Measurements from ENCODE around the gene PWWP2B. TPM values are rescaled to one million over a fixed set of nuclear protein-coding genes. Genes with fewer than 3 reads are reported as not detected.

The PWWP2B gene
- total and polyA plus RNA-seq, 4 donors, result 4.8 to 12.0 (median 10.3) TPM

GRCh38 chr10:132449051-132449810 lies 52.2 kb downstream of the PWWP2B start:
- WGBS (ENCODE audit: insufficient coverage), result 84% methylated on average over 9 of the region's 22 CpGs

GRCh38 chr10:132449811-132450181 lies 52.8 kb downstream of the PWWP2B start:
- Histone ChIP-seq H3K9me3 (ENCODE audit: control insufficient read depth, insufficient read depth, low read length) (no peaks in the 10 kb centered on the region), H3K27ac (ENCODE audit: low read depth, low read length) (no peak overlapping the region), H3K4me3 (ENCODE audit: low read depth, low read length) (no peak overlapping the region), H3K27me3 (ENCODE audit: control insufficient read depth, insufficient read depth, low read length) (no peaks in the 10 kb centered on the region), H3K4me1 (ENCODE audit: control insufficient read depth, insufficient read depth, low read length) (peaks cover 53% of the 10 kb centered on the region), H3K36me3 (ENCODE audit: control insufficient read depth, insufficient read depth, low read length) (no peaks in the 10 kb centered on the region)
- 81% methylated on average over 5 of the region's 11 CpGs for WGBS (ENCODE audit: insufficient coverage)
- peak in 1 of 6 donors; percentile 42 for DNase-seq (ENCODE audit: low read depth in 4 of 6, low spot score in 6 of 6)

More at GRCh38 chr10:132449051-132449810, 52.2 kb downstream of the PWWP2B start:
- Histone ChIP-seq H3K27me3 (ENCODE audit: control insufficient read depth, insufficient read depth, low read length) (no peaks in the 10 kb centered on the region), H3K36me3 (ENCODE audit: control insufficient read depth, insufficient read depth, low read length) (no peaks in the 10 kb centered on the region), H3K4me3 (ENCODE audit: low read depth, low read length) (no peak overlapping the region), H3K4me1 (ENCODE audit: control insufficient read depth, insufficient read depth, low read length) (peaks cover 59% of the 10 kb centered on the region), H3K9me3 (ENCODE audit: control insufficient read depth, insufficient read depth, low read length) (no peaks in the 10 kb centered on the region), H3K27ac (ENCODE audit: low read depth, low read length) (no peak overlapping the region)
- DNase-seq (ENCODE audit: low read depth in 4 of 6, low spot score in 6 of 6), result no peak

DNA sequence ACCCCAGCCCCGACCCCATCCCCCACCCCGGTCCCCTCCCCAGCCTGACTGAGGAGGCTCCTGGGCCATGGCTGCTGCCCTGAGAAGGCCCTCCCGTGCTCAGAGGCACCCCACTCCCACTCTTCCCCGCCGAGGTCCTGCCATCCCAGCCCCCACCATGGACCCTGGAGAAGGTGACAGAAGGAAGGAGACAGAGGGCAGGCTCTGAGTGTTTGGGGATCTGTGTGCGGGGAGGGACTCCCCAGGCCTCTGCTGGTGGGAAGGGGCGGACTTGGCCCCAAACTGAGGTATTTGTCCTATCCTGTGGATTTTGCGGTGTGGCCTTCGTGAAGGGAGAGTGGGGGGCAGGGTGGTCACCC lies 53.4 kb downstream of the PWWP2B start:
- no peak overlapping the region for H3K4me3 ChIP-seq (ENCODE audit: low read depth, low read length)
- 60% methylated on average over 6 of the region's 9 CpGs for WGBS (ENCODE audit: insufficient coverage)
- no peak overlapping the region for H3K27ac ChIP-seq (ENCODE audit: low read depth, low read length)
- H3K4me1 ChIP-seq (ENCODE audit: control insufficient read depth, insufficient read depth, low read length), result peaks cover 48% of the 10 kb centered on the region
- DNase-seq (ENCODE audit: low read depth in 4 of 6, low spot score in 6 of 6), result no peak
- no peaks in the 10 kb centered on the region for H3K36me3 ChIP-seq (ENCODE audit: control insufficient read depth, insufficient read depth, low read length)
- H3K9me3 ChIP-seq (ENCODE audit: control insufficient read depth, insufficient read depth, low read length), result no peaks in the 10 kb centered on the region
- no peaks in the 10 kb centered on the region for H3K27me3 ChIP-seq (ENCODE audit: control insufficient read depth, insufficient read depth, low read length)

DNA sequence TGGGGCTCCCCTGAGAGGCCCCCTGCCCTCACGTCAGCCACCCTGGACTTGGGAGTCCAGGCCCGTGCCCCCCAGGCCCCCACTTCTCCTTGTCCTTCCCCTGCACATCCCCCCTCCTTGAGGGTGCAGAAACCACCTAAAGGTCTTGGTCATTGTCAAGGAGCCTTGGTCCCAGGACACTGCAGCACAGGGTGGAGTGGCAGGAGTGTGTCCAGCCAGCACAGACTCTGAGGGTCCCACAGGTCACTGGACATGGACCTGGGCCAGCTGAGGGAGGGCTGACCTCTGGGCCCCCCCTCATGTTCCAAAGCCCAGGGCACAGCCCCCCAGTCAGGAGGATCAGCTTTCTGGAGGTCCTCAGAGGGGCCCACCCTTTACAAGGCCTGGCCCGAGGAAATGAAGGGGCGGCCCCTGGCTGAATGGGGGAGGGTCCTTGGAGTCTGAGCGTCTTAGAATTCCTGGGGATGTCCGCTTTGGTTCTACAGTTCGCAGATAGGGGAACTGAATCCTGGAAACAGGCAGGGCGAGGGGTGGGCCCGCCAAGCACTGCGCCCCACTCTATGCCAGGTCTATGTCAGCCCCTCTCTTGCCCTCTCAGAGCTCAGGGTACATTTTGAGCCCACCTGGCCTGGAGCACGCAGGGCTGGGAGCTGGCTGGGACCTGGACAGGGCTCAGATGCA lies 54.0 kb downstream of the PWWP2B start:
- Histone ChIP-seq H3K4me1 (ENCODE audit: control insufficient read depth, insufficient read depth, low read length) (peaks cover 48% of the 10 kb centered on the region), H3K36me3 (ENCODE audit: control insufficient read depth, insufficient read depth, low read length) (no peaks in the 10 kb centered on the region)
- no peak for DNase-seq (ENCODE audit: low read depth in 4 of 6, low spot score in 6 of 6)

DNA sequence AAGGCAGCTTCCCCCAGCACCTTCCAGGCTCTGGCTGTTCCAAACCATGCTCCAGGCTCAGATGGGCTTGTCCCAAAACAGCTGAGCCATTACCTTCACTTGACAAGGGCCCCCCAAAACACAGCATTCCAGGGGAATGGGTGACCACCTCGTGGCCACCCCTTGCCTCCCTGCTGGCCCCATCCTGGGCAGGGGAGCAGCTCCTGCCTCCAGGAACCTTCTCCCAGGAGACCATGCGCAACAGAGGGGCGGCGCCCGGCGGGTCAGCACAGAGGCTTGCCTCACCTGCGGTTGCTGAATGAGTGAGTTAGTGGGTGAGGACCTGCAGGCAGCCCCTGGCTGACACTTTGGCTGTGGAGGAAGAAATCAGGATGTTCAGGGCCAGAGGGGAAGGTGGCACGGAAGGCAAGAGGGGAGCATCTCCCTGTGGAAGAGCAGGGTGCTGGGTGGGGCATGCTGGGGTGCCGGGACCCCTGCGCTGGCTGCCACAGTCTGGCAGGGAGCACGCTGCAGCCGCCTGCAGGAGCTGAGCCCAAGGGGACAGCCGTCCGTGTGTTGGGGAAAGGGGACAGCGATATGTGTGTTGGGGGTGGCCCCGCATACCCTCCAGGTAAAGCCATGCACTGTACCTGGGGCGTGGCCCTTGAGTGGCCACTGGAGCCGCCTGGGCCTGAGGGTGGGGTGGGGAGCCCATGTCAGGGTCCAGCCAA lies 54.7 kb downstream of the PWWP2B start:
- no peak overlapping the region for H3K27ac ChIP-seq (ENCODE audit: low read depth, low read length)
- 89% methylated on average over 17 of the region's 18 CpGs for WGBS (ENCODE audit: insufficient coverage)
- no peak for DNase-seq (ENCODE audit: low read depth in 4 of 6, low spot score in 6 of 6)

More for the DNA sequence above, 54.0 kb downstream of the PWWP2B start:
- no peak overlapping the region for H3K4me3 ChIP-seq (ENCODE audit: low read depth, low read length)
- 74% methylated on average over 9 of the region's 11 CpGs for WGBS (ENCODE audit: insufficient coverage)
- no peaks in the 10 kb centered on the region for H3K9me3 ChIP-seq (ENCODE audit: control insufficient read depth, insufficient read depth, low read length)
- no peaks in the 10 kb centered on the region for H3K27me3 ChIP-seq (ENCODE audit: control insufficient read depth, insufficient read depth, low read length)
- no peak overlapping the region for H3K27ac ChIP-seq (ENCODE audit: low read depth, low read length)

GRCh38 chr10:132452216-132452650 lies 55.2 kb downstream of the PWWP2B start:
- H3K27me3 ChIP-seq (ENCODE audit: control insufficient read depth, insufficient read depth, low read length), result no peaks in the 10 kb centered on the region
- DNase-seq (ENCODE audit: low read depth in 4 of 6, low spot score in 6 of 6), result no peak
- no peak overlapping the region for H3K4me3 ChIP-seq (ENCODE audit: low read depth, low read length)
- no peaks in the 10 kb centered on the region for H3K36me3 ChIP-seq (ENCODE audit: control insufficient read depth, insufficient read depth, low read length)
- no peak overlapping the region for H3K27ac ChIP-seq (ENCODE audit: low read depth, low read length)
- H3K9me3 ChIP-seq (ENCODE audit: control insufficient read depth, insufficient read depth, low read length), result no peaks in the 10 kb centered on the region
- 82% methylated on average over 14 of the region's 14 CpGs for WGBS (ENCODE audit: insufficient coverage)
- H3K4me1 ChIP-seq (ENCODE audit: control insufficient read depth, insufficient read depth, low read length), result peaks cover 35% of the 10 kb centered on the region

More for the DNA sequence above, 54.7 kb downstream of the PWWP2B start:
- Histone ChIP-seq H3K4me1 (ENCODE audit: control insufficient read depth, insufficient read depth, low read length) (peaks cover 41% of the 10 kb centered on the region), H3K9me3 (ENCODE audit: control insufficient read depth, insufficient read depth, low read length) (no peaks in the 10 kb centered on the region), H3K36me3 (ENCODE audit: control insufficient read depth, insufficient read depth, low read length) (no peaks in the 10 kb centered on the region), H3K4me3 (ENCODE audit: low read depth, low read length) (no peak overlapping the region), H3K27me3 (ENCODE audit: control insufficient read depth, insufficient read depth, low read length) (no peaks in the 10 kb centered on the region)

DNA sequence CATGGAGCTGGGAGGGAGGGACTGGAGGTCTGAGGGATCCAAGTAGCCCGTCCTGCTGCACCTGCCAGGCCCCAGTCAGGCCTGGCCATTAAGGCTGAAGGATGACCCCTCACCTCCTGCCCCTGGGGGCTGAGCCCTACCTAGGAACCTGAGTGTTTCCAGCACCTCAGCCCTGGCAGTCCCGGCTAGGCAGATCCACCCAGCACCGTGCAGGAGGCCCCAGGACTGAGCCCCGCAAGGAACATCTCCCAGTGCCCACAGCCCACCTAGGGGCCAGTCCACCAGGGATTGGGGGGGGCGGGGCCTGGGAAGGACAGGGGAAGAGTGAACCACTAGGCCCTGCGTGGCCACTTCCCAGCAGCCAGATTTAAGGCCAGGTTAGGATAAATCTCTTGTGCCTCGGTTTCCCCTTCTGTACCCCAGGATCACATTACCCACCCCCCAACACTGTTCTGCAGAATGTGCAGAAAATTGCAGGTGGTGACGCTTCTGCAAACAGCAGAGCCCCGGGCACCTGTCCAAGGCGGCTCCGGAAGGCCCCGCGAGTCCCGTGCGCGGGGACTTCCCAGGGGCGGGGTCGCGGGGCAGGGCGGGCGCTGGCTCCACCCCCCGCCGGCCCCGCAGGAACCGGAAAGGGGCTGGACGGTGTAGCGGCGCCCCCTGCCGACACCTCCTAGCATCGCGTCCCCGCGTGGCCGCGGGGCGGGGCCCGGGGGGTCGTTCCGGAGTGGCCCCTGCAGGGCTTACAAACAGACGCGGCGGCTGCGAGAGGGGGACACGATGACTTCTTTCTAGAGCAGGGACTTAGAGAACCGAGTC lies 55.9 kb downstream of the PWWP2B start:
- Histone ChIP-seq H3K4me3 (ENCODE audit: low read depth, low read length) (peak overlapping the region; percentile 19), H3K27me3 (ENCODE audit: control insufficient read depth, insufficient read depth, low read length) (peaks cover 2% of the 10 kb centered on the region), H3K9me3 (ENCODE audit: control insufficient read depth, insufficient read depth, low read length) (no peaks in the 10 kb centered on the region), H3K27ac (ENCODE audit: low read depth, low read length) (no peak overlapping the region), H3K4me1 (ENCODE audit: control insufficient read depth, insufficient read depth, low read length) (peaks cover 29% of the 10 kb centered on the region), H3K36me3 (ENCODE audit: control insufficient read depth, insufficient read depth, low read length) (no peaks in the 10 kb centered on the region)
- 8% methylated on average over 43 of the region's 45 CpGs for WGBS (ENCODE audit: insufficient coverage)
- DNase-seq (ENCODE audit: low read depth in 4 of 6, low spot score in 6 of 6), result peak in 3 of 6 donors; percentile 38 to 82 (median 79)

GRCh38 chr10:132453470-132453861 lies 56.5 kb downstream of the PWWP2B start:
- no peak overlapping the region for H3K27ac ChIP-seq (ENCODE audit: low read depth, low read length)
- H3K4me1 ChIP-seq (ENCODE audit: control insufficient read depth, insufficient read depth, low read length), result peaks cover 31% of the 10 kb centered on the region
- peaks cover 2% of the 10 kb centered on the region for H3K27me3 ChIP-seq (ENCODE audit: control insufficient read depth, insufficient read depth, low read length)
- H3K4me3 ChIP-seq (ENCODE audit: low read depth, low read length), result peak overlapping the region; percentile 19
- no peak for DNase-seq (ENCODE audit: low read depth in 4 of 6, low spot score in 6 of 6)
- H3K36me3 ChIP-seq (ENCODE audit: control insufficient read depth, insufficient read depth, low read length), result no peaks in the 10 kb centered on the region
- 63% methylated on average over 14 of the region's 15 CpGs for WGBS (ENCODE audit: insufficient coverage)
- no peaks in the 10 kb centered on the region for H3K9me3 ChIP-seq (ENCODE audit: control insufficient read depth, insufficient read depth, low read length)

Data from spinal cord (tissue), 10 donors.